Body of pancreas (tissue), 4 donors: ENCODE results near the gene CSF1.

Experiments
- POLR2A ChIP-seq, 3 donors: fragments of 450-650 bp; IDR thresholded peaks; one replicate each; pipeline ENCODE4 v1.6.1; 2016; ENCODE audit warnings: antibody characterized with exemption in 3 of 3, mild to moderate bottlenecking in 2 of 3
- TF ChIP-seq, protein P1 (sequence below), 7 experiments: fragments of 450-650 bp in 4 of 7; fragments of 200-600 bp in 3 of 7; sonication (generic) in 3 of 7; IDR thresholded peaks; one replicate each; pipeline ENCODE4 v1.5.1; 2016 to 2019; ENCODE audit warnings: antibody characterized with exemption in 7 of 7

GRCh38 chr1:109903376-109903930 is 7.2 kb upstream of the CSF1 start:
- TF ChIP-seq, protein P1, sequence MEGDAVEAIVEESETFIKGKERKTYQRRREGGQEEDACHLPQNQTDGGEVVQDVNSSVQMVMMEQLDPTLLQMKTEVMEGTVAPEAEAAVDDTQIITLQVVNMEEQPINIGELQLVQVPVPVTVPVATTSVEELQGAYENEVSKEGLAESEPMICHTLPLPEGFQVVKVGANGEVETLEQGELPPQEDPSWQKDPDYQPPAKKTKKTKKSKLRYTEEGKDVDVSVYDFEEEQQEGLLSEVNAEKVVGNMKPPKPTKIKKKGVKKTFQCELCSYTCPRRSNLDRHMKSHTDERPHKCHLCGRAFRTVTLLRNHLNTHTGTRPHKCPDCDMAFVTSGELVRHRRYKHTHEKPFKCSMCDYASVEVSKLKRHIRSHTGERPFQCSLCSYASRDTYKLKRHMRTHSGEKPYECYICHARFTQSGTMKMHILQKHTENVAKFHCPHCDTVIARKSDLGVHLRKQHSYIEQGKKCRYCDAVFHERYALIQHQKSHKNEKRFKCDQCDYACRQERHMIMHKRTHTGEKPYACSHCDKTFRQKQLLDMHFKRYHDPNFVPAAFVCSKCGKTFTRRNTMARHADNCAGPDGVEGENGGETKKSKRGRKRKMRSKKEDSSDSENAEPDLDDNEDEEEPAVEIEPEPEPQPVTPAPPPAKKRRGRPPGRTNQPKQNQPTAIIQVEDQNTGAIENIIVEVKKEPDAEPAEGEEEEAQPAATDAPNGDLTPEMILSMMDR (IDR thresholded peaks at IDR 0.05) = no peak
- TF ChIP-seq POLR2A (IDR thresholded peaks at IDR 0.05) = no peak
